Activated T-cell treated with anti-CD3 and anti-CD28 coated beads, Interleukin-2, amount 50 U/mL, for 4 hours (primary cell): ENCODE results near the gene TCN2. TPM values are rescaled to one million over a fixed set of nuclear protein-coding genes. Genes with fewer than 3 reads are reported as not detected.
A peak's percentile ranks its signal among the peaks of the same experiment; 100 is the strongest.
"Not testable (repeated sequence)": the region's sequence is repeated elsewhere in the genome, so short reads cannot be mapped to it uniquely, and the experiment has no call there.

Experiments
- ATAC-seq, 2 donors: fragments of 200-7000 bp; cut with Tn5 transposase; one replicate each; pipeline ENCODE4 v1.10.0; 2021
- DNase-seq: peaks from one replicate; pipeline ENCODE4 v3.0.0-alpha.2; 2020
- H3K27me3 Mint-ChIP-seq: one replicate; pipeline ENCODE4 v1.8.0; 2021; ENCODE audit warnings: low read depth, mixed read lengths
- H3K36me3 Mint-ChIP-seq: one replicate; pipeline ENCODE4 v1.8.0; 2022; ENCODE audit warnings: mixed read lengths; ENCODE audit not compliant: insufficient read depth
- H3K4me1 Mint-ChIP-seq: one replicate; pipeline ENCODE4 v1.8.0; 2021; ENCODE audit warnings: low read depth, mixed read lengths
- H3K4me3 Mint-ChIP-seq: one replicate; pipeline ENCODE4 v1.8.0; 2021; ENCODE audit warnings: mild to moderate bottlenecking, moderate library complexity, mixed read lengths
- H3K9me3 Mint-ChIP-seq: one replicate; pipeline ENCODE4 v1.8.0; 2021; ENCODE audit warnings: mixed read lengths
- total RNA-seq, 3 donors: library from RNA; stranded (reverse); gene quantifications; one replicate each; pipeline ENCODE4 v1.2.1, GENCODE V29; 2021

The TCN2 gene
- under 1 TPM in 2 of 3 donors, not detected in 1; 0.26 to 0.46 TPM for total RNA-seq

DNA sequence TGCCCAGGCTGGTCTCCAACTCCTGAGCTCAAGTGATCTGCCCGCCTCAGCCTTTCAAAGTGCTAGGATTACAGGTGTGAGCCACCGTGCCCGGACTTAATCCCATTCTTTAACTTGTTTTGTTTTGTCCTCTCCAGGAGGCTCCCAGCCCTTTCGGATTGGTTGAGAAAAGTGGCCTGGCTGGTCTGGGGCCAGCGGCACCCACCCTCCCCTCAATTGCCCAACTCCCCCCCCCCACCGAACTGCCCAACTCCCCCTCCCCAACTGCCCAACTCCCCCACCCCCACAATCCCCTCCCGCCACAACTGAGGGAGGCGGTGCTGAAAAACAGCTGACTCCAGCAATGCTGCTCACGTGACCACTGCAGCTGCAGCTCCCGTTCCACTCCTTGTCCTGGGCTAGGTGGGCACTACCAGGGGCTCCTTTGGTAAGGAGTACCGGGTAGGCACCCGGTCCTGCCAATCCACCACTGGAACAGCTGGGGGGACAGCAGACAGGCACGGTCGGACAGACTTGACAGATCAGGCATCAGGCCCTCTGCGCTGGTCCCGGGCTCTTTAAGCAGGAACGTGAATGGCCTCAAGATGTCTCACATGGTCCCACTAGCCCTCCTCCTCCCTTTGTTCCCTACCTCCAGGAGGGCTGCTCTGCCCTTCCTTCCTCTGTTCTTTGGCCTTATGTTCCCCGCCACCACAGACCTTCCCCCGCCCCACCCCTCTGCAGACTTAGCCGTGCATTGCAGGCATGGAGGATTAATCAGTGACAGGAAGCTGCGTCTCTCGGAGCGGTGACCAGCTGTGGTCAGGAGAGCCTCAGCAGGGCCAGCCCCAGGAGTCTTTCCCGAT, at the start of gene TCN2:
Gene TCN2 (plus strand): TSS at position 720 of the 845 bp plus-strand sequence. CDS start 158 bp downstream, outside the sequence.
- no peaks in the 10 kb centered on the region for H3K9me3 Mint-ChIP-seq
- no peaks in the 10 kb centered on the region for H3K27me3 Mint-ChIP-seq
- H3K4me3 Mint-ChIP-seq: peak within 1 kb of the TSS; percentile 78
- DNase-seq: no peak
- peak; percentile 69 to 81 for ATAC-seq
- no peaks in the 10 kb centered on the region for H3K36me3 Mint-ChIP-seq
- H3K4me1 Mint-ChIP-seq: peaks cover 25% of the 10 kb centered on the region

DNA sequence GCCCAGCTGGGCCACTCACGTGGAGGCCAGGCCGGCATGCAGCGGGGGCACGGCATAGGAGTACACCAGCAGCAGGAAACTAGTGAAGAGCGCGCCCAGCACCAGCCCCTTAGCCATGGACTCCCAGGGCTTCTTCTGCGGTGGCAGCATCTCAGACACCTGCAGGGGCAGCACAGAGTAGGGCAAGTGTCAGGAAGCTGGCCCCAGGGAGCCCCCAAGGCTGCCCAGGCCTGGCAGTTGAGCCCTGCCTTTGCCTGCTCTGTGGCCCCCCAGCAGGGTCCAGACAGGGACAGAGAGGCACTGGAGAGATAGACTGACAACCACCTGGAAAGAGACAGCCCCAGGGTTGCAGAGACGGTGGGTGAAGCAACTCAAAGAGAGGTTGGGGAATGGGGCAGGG, 49.7 kb upstream of the TCN2 start:
- ATAC-seq (no peak), DNase-seq (no peak)
- Mint-ChIP-seq H3K27me3 (peaks cover 2% of the 10 kb centered on the region), H3K4me1 (no peaks in the 10 kb centered on the region), H3K36me3 (peaks cover 4% of the 10 kb centered on the region), H3K4me3 (no peak overlapping the region), H3K9me3 (no peaks in the 10 kb centered on the region)

DNA sequence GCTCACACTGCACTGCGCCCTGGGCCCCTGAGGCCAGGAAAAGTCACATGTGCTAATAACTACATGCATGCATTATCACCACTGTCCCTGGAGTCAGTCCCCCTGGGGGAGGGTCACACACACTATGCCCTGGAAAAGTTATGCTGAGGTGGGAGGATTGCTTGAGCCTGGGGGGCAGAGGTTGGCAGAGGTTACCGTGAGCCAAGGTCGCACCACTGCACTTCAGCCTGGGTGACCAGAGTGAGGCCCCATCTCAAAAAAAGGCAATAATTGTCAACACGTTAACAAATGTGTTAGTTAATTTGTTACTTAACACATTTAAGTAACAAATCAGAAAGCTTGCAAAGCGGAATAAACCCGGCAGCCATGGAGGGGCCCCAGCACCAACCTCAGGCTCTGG, 47.1 kb upstream of the TCN2 start:
- DNase-seq (no peak), ATAC-seq (no peak)
- Mint-ChIP-seq H3K27me3 (peaks cover 4% of the 10 kb centered on the region), H3K9me3 (no peaks in the 10 kb centered on the region), H3K4me3 (no peak overlapping the region), H3K4me1 (no peaks in the 10 kb centered on the region), H3K36me3 (peaks cover 4% of the 10 kb centered on the region)

DNA sequence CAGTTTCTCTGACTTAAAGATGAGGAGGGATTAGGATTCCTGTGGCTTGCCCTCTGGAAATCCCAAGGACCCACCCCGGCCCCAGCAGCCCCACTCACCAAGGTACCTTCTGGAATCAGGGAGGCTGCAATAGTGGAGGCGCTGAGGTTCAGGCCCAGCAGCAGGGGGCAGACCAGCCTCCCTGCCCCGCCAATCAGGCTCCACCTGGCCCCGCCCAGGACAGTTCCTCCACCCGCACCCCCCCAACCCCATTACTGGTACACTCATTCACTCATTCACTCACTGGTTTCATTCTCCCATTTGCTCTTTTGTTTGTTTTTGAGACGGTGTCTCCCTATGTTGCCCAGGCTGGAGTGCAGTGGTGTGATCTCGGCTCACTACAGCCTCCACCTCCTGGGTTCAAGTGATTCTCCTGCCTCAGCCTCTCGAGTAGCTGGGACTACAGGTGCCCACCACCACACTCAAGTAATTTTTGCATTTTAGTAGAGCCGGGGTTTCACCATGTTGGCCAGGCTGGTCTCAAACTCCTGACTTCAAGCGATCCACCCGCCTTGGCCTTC, 46.3 kb upstream of the TCN2 start:
- not testable (repeated sequence) for DNase-seq, H3K36me3 Mint-ChIP-seq
- peak; percentile 54 to 63 for ATAC-seq

GRCh38 chr22:30561402-30562189, 45.4 kb upstream of the TCN2 start:
- Mint-ChIP-seq H3K36me3 (no peaks in the 10 kb centered on the region), H3K4me3 (no peak overlapping the region), H3K27me3 (peaks cover 4% of the 10 kb centered on the region), H3K4me1 (no peaks in the 10 kb centered on the region), H3K9me3 (no peaks in the 10 kb centered on the region)
- no peak for DNase-seq
- no peak for ATAC-seq

More for the DNA sequence above, 46.3 kb upstream of the TCN2 start:
- H3K4me3 Mint-ChIP-seq, H3K27me3 Mint-ChIP-seq, H3K9me3 Mint-ChIP-seq, H3K4me1 Mint-ChIP-seq: not testable (repeated sequence)

- no peaks in the 10 kb centered on the region for H3K36me3 Mint-ChIP-seq
- ATAC-seq (no peak), DNase-seq (no peak)
- H3K4me3 Mint-ChIP-seq: no peak overlapping the region
- H3K9me3 Mint-ChIP-seq: no peaks in the 10 kb centered on the region
- H3K4me1 Mint-ChIP-seq: no peaks in the 10 kb centered on the region
- H3K27me3 Mint-ChIP-seq: peaks cover 4% of the 10 kb centered on the region
Observed at GRCh38 chr22:30562366-30562765, 44.6 kb upstream of the TCN2 start.

- no peaks in the 10 kb centered on the region for H3K36me3 Mint-ChIP-seq
- no peaks in the 10 kb centered on the region for H3K9me3 Mint-ChIP-seq
- ATAC-seq (no peak), DNase-seq (no peak)
- H3K27me3 Mint-ChIP-seq: peaks cover 9% of the 10 kb centered on the region
- H3K4me3 Mint-ChIP-seq: no peak overlapping the region
- no peaks in the 10 kb centered on the region for H3K4me1 Mint-ChIP-seq
Observed at GRCh38 chr22:30564045-30564760, 42.8 kb upstream of the TCN2 start.

DNA sequence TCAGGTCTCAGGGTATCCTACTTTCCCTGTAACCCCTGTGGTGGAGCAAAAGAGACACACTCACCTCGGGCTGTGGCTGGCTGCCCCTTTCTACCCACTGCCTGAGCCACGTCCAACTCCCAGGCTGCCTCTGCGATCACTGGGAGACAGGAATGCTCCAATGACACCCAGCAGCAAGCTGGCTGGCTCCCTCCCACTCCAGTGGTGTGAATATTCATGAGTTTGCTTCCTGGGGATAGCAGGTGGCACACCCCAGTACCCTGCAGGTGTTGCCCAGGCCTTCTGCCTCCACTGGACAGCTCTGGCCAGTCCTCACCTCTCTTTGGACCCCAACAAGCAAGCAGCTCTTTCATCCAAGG, 42.2 kb upstream of the TCN2 start:
- no peaks in the 10 kb centered on the region for H3K9me3 Mint-ChIP-seq
- H3K4me1 Mint-ChIP-seq: no peaks in the 10 kb centered on the region
- H3K27me3 Mint-ChIP-seq: peaks cover 9% of the 10 kb centered on the region
- H3K36me3 Mint-ChIP-seq: no peaks in the 10 kb centered on the region
- no peak for ATAC-seq
- no peak overlapping the region for H3K4me3 Mint-ChIP-seq
- DNase-seq: no peak

DNA sequence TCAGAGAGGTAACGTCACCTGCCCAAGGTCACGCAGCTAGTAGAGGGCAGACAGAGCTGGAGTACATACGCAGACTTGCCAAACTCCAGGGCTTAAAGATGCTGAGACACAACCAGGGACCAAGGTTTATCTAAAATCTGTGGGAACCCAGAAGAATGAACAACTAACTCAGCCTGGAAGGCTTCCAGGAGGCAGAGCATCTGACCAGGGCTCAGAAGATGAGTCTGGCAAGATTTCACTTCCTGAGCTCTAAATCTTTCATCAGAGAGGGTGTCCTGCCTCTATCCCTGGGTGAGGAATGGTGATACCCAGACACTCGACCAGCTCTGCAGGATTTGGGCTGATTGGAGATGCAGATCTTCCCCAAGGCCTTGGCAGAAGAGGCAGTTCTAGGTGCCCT, 41.6 kb upstream of the TCN2 start:
- DNase-seq (no peak), ATAC-seq (no peak)
- no peaks in the 10 kb centered on the region for H3K36me3 Mint-ChIP-seq
- no peak overlapping the region for H3K4me3 Mint-ChIP-seq
- no peaks in the 10 kb centered on the region for H3K4me1 Mint-ChIP-seq
- peaks cover 9% of the 10 kb centered on the region for H3K27me3 Mint-ChIP-seq
- H3K9me3 Mint-ChIP-seq: no peaks in the 10 kb centered on the region

DNA sequence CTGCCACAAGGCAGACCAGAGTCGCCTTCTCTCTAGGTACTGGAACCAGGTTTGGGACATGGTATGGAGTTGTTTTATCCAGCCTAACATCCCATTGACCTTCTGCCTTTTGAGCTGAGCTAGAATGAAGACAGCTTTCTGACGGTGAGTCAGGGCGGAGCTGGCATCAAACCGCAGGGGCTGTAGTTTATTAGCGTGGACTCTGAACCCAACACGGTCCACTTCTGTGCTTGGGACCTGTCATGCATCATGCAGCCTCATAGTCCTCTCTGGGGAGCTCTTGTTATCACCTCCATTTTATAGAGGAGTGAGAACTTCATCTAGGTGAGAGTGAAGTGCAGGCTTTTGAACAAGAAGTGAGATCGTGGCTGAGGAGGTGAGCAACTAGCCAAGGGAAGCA, 40.8 kb upstream of the TCN2 start:
- H3K9me3 Mint-ChIP-seq: no peaks in the 10 kb centered on the region
- DNase-seq (no peak), ATAC-seq (no peak)
- H3K27me3 Mint-ChIP-seq: peaks cover 7% of the 10 kb centered on the region
- no peaks in the 10 kb centered on the region for H3K36me3 Mint-ChIP-seq
- no peak overlapping the region for H3K4me3 Mint-ChIP-seq
- H3K4me1 Mint-ChIP-seq: no peaks in the 10 kb centered on the region

GRCh38 chr22:30567277-30567676, 39.7 kb upstream of the TCN2 start:
- H3K27me3 Mint-ChIP-seq, H3K4me1 Mint-ChIP-seq, DNase-seq, ATAC-seq, H3K4me3 Mint-ChIP-seq, H3K9me3 Mint-ChIP-seq, H3K36me3 Mint-ChIP-seq: not testable (repeated sequence)

GRCh38 chr22:30568137-30568805, 38.7 kb upstream of the TCN2 start:
- Mint-ChIP-seq H3K27me3 (peaks cover 6% of the 10 kb centered on the region), H3K4me3 (no peak overlapping the region), H3K36me3 (no peaks in the 10 kb centered on the region), H3K4me1 (no peaks in the 10 kb centered on the region), H3K9me3 (no peaks in the 10 kb centered on the region)
- DNase-seq (no peak), ATAC-seq (no peak)

- no peak overlapping the region for H3K4me3 Mint-ChIP-seq
- H3K4me1 Mint-ChIP-seq: no peaks in the 10 kb centered on the region
- no peaks in the 10 kb centered on the region for H3K9me3 Mint-ChIP-seq
- H3K27me3 Mint-ChIP-seq: peaks cover 5% of the 10 kb centered on the region
- no peak for DNase-seq
- H3K36me3 Mint-ChIP-seq: no peaks in the 10 kb centered on the region
- ATAC-seq: no peak
Observed at GRCh38 chr22:30569674-30570202, 37.2 kb upstream of the TCN2 start.
